WTC11 (cell line): Measurements from ENCODE around the gene SECISBP2.

Experiments used
- ATF3 ChIP-seq: sonication (generic); formaldehyde crosslinking; conservative IDR thresholded peaks from 2 replicates; pipeline ENCODE4 v1.8.1; 2022; ENCODE audit warnings: mild to moderate bottlenecking, missing genetic modification reagents
- CTCF ChIP-seq: fragments of 200-600 bp; IDR thresholded peaks from 2 replicates; pipeline ENCODE4 v1.8.0; 2022; ENCODE audit warnings: antibody characterized with exemption
- SMAD3 ChIP-seq: sonication (generic); formaldehyde crosslinking; IDR thresholded peaks from 2 replicates; pipeline ENCODE4 v1.8.0; 2022; ENCODE audit warnings: missing genetic modification reagents, mild to moderate bottlenecking, borderline replicate concordance
- SOX15 ChIP-seq: fragments of 250-450 bp; sonication (Bioruptor Pico); IDR thresholded peaks from 2 replicates; pipeline ENCODE4 v1.9.0; 2021; ENCODE audit warnings: mild to moderate bottlenecking
- TP53 ChIP-seq: sonication (generic); formaldehyde crosslinking; IDR thresholded peaks from 2 replicates; pipeline ENCODE4 v1.8.1; 2023; ENCODE audit warnings: mild to moderate bottlenecking, missing genetic modification reagents
- ZNF263 ChIP-seq: sonication (generic); formaldehyde crosslinking; IDR thresholded peaks from 2 replicates; pipeline ENCODE4 v1.8.1; 2022; ENCODE audit warnings: low read depth, mild to moderate bottlenecking, moderate library complexity, missing genetic modification reagents
- ZNF671 ChIP-seq: fragments of 250-450 bp; sonication (Bioruptor Pico); IDR thresholded peaks from 2 replicates; pipeline ENCODE4 v1.8.0; 2021; ENCODE audit warnings: mild to moderate bottlenecking
- TF ChIP-seq, protein P1 (sequence below): sonication (generic); formaldehyde crosslinking; IDR thresholded peaks from 2 replicates; pipeline ENCODE4 v1.8.1; 2022; ENCODE audit warnings: low read depth, missing genetic modification reagents, borderline replicate concordance
- TF ChIP-seq, protein P2 (sequence below): fragments of 250-450 bp; sonication (Bioruptor Pico); IDR thresholded peaks from 2 replicates; pipeline ENCODE4 v1.9.0; 2021; ENCODE audit warnings: mild to moderate bottlenecking
- TF ChIP-seq, protein P3 (sequence below): sonication (generic); formaldehyde crosslinking; IDR thresholded peaks from 2 replicates; pipeline ENCODE4 v1.8.1; 2023; ENCODE audit warnings: mild to moderate bottlenecking, missing genetic modification reagents, moderate library complexity

DNA sequence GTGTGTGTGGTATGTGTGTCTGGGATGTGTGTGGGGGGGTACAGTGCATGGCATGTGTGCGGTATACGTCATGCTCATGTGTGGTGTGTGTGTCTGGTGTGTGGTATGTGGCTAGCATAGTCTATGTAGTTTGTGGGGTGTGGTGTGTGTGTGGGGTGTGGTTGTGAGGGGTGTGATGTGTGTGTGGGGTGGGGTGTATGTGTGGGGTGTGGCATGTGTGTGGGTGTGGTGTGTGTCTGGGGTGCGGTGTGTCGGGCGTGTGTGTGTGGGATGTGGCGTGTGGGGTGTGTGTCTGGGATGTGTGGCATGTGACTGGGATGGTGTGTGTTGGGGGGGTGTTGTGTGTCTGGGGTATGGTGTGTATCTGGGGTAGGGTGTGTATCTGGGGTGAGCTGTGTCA lies 52.3 kb downstream of the SECISBP2 start:
- TF ChIP-seq, protein P1, sequence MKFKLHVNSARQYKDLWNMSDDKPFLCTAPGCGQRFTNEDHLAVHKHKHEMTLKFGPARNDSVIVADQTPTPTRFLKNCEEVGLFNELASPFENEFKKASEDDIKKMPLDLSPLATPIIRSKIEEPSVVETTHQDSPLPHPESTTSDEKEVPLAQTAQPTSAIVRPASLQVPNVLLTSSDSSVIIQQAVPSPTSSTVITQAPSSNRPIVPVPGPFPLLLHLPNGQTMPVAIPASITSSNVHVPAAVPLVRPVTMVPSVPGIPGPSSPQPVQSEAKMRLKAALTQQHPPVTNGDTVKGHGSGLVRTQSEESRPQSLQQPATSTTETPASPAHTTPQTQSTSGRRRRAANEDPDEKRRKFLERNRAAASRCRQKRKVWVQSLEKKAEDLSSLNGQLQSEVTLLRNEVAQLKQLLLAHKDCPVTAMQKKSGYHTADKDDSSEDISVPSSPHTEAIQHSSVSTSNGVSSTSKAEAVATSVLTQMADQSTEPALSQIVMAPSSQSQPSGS, result no peak
- TF ChIP-seq CTCF (no peak), TP53 (CRISPR knock-in tag) (no peak), SMAD3 (CRISPR knock-in tag) (no peak), ATF3 (CRISPR knock-in tag) (no peak), ZNF671 (CRISPR knock-in tag) (no peak), SOX15 (CRISPR knock-in tag) (no peak), ZNF263 (CRISPR knock-in tag) (no peak)
- TF ChIP-seq, protein P2, sequence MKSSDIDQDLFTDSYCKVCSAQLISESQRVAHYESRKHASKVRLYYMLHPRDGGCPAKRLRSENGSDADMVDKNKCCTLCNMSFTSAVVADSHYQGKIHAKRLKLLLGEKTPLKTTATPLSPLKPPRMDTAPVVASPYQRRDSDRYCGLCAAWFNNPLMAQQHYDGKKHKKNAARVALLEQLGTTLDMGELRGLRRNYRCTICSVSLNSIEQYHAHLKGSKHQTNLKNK (CRISPR knock-in tag), result no peak
- TF ChIP-seq, protein P3, sequence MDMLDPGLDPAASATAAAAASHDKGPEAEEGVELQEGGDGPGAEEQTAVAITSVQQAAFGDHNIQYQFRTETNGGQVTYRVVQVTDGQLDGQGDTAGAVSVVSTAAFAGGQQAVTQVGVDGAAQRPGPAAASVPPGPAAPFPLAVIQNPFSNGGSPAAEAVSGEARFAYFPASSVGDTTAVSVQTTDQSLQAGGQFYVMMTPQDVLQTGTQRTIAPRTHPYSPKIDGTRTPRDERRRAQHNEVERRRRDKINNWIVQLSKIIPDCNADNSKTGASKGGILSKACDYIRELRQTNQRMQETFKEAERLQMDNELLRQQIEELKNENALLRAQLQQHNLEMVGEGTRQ (CRISPR knock-in tag), result no peak
